Glomerular visceral epithelial cell (primary cell): Measurements from ENCODE around the gene IFITM1.
"Not testable (repeated sequence)": the region's sequence is repeated elsewhere in the genome, so short reads cannot be mapped to it uniquely, and the experiment has no call there.

ENCODE experiments used
- DNase-seq: peaks from one replicate; pipeline ENCODE4 v3.0.0-alpha.2; 2016; ENCODE audit errors: extremely low spot score

Gene IFITM1

DNA sequence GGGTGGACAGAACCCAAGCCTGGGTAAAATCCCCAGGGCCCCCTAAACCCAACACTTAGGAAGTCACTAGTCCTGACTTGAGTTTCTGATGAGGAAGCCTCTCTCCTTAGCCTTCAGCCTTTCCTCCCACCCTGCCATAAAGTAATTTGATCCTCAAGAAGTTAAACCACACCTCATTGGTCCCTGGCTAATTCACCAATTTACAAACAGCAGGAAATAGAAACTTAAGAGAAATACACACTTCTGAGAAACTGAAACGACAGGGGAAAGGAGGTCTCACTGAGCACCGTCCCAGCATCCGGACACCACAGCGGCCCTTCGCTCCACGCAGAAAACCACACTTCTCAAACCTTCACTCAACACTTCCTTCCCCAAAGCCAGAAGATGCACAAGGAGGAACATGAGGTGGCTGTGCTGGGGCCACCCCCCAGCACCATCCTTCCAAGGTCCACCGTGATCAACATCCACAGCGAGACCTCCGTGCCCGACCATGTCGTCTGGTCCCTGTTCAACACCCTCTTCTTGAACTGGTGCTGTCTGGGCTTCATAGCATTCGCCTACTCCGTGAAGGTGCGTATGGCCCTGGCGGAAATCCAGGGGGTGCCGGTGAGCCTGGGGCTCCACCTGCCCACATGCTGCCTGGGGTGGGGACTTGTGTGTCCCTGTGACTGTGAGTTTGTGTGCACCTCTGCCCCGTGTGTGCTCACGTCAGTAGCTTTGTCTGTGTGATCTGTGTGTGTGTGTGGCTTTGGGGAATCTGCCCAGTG, at the start of gene IFITM1:
IFITM1 (plus strand) TSS at position 254 of the 767 bp plus-strand sequence; CDS start at position 385, 131 bp downstream.
- peak; percentile 30 for DNase-seq

DNA sequence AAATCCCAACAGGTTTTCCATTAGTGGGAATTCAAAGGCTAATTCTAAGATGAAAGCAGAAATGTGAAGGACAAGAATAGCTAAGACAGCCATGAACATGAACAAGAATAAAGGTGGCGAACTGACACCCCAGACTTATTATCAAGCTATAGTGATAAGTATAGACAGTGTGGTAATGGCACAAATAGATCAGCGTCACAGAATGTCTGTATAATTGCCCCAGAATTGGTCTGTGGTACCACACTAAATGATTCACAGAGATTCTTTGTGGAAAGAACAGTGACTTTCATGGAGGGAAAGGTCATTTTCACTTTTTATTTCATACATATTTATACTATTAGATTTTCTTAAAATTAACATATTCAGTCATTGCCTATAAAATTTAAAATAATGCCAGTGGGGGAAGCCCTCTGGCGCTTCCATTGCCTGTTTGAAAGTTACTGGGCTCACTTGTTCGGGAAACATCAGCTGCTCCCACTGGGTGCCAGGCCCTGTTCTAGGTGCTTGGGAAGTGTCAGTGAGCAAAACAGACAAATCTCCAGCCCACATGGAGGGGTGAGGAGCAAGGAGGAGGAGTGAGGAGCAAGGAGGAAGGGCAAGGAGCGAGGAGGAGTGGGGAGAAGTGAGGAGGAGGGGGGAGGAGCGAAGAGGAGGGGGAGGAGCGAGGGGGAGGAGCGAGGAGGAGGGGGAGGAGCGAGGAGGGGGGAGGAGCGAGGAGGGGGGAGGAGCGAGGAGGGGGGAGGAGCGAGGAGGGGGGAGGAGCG, 47.0 kb upstream of the IFITM1 start:
- DNase-seq: no peak

DNA sequence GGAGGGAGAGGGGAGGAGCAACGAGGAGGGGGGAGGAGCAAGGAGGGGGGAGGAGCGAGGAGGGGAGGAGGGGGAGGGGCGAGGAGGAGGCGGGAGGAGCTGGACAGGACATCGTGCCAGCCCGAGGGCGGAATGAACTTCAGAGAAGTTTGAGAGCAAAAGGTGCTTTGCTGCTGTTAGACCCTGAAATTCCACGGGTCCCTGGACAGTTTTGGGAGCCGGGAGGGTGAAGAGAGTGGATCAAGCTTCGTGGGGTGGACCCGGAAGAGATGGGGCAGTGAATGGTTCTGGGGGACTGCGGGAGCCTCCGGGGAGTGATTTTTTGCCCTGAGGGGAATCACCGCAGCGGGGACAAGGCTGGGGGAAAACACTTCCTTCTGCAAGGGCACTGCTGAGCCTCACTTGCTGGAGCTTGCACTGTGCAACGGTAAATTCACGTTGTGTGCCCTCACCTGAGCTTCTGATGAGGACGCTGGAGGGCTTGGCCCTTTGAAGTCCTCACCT, 46.3 kb upstream of the IFITM1 start:
- DNase-seq: no peak

DNA sequence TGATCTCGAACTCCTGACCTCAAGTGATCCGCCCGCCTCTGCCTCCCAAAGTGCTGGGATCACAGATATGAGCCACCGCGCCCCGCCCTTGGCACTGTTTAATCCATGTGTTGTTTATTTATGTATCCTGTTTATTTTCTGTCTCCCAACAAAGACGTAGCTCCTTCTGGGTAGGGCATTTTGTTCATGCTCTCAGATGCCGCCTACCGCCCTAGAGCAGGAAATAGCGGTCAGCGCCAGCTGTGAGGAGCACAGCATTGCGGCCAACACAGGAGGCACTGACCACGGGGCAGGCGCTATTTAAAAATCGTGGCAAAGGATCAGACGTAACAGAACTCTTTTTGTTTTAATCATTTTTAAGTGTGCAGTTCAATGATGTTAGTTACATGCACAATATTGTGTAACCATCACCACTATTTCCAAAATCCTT, 45.1 kb upstream of the IFITM1 start:
- not testable (repeated sequence) for DNase-seq

DNA sequence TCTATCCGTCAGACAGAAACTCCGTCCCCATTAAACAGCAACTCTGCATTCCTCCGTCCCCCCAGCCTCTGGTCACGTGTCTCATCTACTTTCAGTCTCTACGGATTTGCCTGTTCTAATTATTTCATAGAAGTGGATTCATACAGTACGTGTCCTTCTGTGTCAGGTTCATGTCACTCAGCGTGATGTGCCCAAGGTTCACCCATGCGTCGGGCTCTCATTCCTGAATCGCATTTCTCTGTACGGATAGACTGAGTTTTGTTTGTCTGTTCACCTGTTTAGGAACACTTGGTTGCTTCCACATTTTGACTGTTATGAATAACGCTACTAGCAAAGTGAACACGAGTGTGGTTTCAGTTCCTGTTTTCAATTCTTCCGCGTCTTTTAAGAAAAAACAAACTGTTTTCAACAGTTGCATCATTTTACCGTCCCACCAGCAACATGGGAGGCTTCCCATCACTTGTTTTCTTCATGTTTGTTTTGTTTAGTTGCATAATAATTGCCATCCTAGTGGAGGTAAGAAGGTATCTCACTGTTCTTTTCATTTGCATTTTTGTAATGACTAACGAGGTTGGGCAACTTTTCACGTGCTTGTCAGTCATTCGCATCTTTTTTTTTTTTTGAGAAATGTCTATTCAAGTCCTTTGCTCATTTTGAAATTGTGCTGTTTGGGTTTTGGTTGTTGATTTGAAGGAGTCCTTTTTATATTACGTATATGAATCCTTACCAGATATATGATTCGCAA, 44.5 kb upstream of the IFITM1 start:
- no peak for DNase-seq

DNA sequence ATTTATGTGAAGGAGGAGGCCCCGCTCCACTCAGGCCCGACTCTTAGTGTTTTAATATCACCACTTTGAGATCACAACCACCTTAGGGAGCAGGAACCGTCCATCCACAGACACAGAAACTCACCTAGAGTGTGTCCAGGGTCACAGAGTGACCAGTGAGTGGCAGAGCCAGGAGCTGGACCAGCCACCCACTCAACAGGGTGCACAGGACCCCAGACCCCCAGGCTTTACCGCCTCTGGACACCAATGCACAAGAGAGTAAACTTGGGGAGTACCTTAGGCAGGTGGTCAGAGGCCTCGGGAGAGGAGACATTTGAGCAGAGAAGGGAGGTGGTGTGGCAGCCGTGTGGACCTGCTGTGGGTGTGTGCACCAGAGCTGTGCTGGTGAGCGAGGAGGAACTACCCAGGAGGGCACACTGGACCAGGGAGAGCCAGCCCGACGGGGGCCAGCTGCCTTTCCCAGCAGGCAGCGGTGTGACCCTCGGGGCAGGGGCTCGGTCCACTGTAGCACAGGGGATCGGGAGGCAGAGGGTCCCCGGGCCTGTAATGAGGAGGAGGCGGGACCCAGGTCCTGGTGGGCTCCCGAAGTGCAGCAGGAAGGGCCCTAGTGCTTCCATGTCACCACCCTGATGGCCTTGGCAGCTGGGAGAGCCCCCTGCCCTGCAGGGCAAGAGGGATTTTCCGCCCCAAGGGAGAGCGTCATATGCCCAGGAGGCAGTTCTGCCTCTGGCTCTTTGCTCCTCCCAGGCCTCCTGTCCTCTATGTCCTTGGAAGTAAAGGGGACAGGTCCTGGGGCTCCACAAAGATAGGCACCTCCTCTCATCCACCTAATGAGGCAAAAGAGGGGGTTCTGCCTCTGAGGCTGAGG, 43.2 kb upstream of the IFITM1 start:
- DNase-seq: no peak

DNA sequence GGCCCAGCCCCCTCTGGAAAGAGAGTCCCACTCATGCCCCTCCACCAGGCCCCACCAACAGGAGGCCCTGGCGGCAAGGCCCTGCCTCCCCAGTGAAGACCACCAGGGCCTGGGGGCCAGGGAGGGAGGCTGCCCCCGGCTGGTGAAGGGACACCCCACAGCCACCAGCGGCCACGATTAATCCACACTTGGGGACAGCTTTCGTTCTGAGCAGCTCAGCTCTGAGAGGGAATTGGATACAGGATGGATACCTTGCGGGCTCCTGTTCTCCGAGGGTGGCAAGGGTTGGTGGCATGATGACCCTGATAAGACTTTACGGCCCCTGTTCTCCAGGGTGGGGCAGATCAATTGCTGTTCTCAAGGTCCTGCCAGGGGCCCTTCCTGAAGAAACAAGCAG, 42.5 kb upstream of the IFITM1 start:
- DNase-seq: no peak

DNA sequence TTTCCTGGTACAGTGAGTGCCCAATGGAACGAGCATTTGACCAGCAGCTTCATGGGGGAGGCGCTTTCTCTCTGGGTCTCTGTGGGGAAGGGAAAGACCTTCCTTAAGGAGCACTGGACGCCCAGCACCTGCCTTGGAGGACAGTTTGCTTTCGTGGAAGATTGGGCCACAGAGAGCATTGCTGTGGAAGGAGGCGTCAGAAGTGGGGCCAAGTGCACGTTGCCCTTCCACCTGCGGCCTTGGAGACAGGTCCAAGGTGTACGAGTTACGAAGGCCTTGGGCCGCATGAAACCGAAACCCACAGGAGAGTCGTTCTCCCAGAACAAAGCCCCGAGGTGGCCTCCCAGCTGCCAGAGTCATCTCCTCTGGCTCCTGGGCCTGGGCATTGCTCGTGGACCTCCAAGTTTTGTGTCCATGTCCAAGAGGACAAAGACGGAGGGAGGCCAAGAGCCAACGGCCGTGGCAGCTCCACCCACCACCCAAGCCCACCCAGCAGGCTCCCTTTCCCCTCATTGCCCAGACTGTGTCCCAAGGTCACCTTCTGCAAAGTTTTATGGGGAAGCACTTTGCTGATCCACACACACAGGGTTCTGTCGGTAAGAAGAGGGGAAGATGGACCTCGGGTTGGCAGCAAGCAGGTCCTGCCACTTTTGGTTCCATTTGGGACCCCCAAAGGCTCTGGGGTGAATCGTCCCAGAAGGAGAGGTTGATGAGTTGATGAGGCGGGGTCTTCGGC, 41.5 kb upstream of the IFITM1 start:
- DNase-seq: no peak

DNA sequence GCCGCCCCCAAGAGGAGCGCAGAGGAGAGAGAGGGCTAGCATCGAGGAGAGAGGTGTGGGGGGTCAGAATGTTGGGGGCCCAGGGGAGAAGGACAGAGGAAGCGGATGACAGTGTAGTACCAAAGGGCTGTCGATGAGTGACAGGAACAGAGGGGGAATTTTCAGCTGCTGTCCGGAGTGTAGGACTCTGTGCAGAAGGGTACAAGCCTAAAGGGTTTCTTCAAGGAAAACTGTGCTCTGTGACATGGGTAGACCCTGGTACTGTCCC, 41.0 kb upstream of the IFITM1 start:
- DNase-seq: no peak

DNA sequence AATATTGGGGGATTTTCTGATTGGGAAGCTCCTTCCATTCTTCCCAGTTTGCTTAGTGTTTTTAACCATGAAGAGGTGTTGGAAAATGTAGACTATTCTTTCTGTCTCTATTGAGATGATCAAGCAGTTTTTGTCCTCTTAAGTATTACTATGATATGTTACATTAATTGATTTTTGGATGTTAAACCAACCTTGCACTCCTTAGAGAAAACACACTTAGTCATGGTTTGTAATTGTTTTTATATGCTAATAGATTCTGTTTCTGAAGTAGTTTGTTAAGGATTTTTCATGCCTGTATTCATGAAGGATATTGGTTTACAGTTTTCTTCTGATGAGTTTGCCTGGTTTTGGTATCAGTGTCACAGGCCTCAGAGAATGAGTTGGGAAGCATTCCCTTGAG, 37.6 kb upstream of the IFITM1 start:
- DNase-seq: no peak

DNA sequence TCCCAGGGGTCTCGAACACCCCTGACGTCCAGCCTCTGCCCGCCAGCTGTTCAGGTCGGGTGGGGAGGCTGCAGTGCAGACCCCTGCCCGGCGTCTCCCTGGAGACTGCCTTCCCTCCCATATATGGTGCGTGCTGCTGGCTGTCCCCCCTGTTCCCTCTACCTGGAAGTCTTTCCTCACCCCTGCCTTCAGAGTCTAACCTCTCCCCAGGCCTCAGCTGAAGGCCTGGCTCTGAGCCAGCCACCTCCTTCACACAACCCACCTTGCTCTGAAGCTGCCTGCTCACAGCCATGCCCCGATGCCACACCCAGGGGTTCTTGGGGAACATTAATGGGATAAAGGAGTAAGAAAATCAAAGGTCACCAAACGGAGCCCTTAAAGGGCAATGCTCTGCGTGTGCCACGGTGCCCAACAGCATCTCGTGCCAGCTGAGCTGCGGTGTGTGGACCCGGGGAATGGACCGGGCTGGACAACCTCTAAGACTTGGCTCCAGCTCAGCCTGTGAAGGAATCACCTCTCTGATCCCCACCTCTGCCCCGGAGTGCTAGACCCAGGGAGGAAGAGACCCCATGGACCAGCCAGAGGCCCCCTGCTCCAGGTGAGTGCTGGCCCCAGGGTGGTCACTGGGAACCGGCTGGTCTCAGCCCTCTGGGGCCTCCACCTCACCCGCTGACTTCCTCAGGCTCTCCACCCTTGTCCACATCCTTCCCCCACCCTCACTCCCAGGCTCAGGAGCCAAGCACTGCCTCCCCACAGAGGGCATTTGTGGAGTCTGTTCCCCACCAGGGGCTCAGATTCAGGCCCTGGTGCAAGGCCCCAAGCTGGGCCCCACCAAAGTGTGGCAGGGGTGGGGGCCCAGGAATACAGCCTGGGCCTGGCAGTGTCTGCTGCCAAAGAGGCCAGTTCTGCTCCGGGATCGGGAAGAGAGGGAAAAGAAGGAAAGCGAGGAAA, 35.6 kb upstream of the IFITM1 start, which contains the start of gene NLRP6:
NLRP6 (plus strand) TSS at position 407 of the 951 bp plus-strand sequence; CDS start at position 570, 163 bp downstream.
- DNase-seq: no peak

DNA sequence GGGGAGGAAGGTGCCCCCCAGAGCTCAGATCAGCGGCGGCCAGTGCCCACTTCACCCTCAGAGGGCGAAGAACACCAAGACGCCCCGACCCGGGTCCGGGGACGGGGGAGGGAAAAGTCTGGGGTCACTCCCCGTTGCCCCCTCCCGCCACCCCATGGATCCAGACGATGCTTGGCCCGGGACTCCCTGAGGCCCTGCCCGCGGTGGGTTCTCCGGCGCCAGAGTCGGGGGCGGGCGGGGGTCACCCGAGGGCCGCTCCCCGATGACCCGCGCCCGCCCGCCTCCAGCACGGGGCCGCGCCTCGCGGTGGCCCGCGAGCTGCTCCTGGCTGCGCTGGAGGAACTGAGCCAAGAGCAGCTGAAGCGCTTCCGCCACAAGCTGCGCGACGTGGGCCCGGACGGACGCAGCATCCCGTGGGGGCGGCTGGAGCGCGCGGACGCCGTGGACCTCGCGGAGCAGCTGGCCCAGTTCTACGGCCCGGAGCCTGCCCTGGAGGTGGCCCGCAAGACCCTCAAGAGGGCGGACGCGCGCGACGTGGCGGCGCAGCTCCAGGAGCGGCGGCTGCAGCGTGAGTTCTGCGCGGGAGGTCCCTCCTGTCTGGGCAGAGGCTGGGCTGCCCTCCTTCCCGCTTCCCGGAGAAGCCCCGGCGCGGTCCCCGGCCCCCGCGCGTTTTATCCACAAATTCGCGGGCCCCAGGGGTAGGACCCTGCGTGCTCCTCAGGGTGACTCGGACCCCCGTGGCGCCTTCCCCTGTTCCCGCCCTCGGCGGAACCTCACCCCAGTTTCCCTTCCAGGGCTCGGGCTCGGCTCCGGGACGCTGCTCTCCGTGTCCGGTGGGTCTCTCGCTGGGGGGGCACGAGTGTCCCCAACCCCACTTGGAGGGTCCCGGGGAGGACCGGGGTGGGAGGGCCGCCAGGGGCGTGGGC, 34.5 kb upstream of the IFITM1 start:
- no peak for DNase-seq

DNA sequence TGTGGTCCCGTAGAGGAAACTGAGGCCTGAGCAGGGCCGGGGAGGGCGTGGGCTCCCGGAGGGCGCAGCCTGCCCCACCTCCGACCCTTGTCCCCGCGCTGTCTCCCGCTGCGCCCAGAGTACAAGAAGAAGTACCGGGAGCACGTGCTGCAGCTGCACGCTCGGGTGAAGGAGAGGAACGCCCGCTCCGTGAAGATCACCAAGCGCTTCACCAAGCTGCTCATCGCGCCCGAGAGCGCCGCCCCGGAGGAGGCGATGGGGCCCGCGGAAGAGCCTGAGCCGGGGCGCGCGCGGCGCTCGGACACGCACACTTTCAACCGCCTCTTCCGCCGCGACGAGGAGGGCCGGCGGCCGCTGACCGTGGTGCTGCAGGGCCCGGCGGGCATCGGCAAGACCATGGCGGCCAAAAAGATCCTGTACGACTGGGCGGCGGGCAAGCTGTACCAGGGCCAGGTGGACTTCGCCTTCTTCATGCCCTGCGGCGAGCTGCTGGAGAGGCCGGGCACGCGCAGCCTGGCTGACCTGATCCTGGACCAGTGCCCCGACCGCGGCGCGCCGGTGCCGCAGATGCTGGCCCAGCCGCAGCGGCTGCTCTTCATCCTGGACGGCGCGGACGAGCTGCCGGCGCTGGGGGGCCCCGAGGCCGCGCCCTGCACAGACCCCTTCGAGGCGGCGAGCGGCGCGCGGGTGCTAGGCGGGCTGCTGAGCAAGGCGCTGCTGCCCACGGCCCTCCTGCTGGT, 33.7 kb upstream of the IFITM1 start:
- DNase-seq: peak; percentile 24

DNA sequence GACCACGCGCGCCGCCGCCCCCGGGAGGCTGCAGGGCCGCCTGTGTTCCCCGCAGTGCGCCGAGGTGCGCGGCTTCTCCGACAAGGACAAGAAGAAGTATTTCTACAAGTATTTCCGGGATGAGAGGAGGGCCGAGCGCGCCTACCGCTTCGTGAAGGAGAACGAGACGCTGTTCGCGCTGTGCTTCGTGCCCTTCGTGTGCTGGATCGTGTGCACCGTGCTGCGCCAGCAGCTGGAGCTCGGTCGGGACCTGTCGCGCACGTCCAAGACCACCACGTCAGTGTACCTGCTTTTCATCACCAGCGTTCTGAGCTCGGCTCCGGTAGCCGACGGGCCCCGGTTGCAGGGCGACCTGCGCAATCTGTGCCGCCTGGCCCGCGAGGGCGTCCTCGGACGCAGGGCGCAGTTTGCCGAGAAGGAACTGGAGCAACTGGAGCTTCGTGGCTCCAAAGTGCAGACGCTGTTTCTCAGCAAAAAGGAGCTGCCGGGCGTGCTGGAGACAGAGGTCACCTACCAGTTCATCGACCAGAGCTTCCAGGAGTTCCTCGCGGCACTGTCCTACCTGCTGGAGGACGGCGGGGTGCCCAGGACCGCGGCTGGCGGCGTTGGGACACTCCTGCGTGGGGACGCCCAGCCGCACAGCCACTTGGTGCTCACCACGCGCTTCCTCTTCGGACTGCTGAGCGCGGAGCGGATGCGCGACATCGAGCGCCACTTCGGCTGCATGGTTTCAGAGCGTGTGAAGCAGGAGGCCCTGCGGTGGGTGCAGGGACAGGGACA, 32.9 kb upstream of the IFITM1 start:
- DNase-seq: no peak

DNA sequence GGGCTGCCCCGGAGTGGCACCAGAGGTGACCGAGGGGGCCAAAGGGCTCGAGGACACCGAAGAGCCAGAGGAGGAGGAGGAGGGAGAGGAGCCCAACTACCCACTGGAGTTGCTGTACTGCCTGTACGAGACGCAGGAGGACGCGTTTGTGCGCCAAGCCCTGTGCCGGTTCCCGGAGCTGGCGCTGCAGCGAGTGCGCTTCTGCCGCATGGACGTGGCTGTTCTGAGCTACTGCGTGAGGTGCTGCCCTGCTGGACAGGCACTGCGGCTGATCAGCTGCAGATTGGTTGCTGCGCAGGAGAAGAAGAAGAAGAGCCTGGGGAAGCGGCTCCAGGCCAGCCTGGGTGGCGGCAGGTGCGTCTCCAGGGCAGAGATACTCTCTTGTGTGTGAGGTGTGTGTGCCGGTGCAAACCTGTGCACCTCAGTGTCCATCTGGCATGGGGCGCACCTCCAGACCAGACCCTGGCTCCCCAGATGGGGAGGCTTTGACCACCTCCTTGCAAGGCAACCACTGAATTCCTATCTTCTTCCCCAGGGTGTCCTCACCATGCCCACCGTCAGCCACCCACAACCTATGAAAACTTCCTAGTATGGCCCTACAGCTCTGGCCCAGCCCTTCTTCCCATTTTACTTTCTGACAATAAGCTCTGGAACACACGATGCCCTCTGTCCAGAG, 32.2 kb upstream of the IFITM1 start:
- no peak for DNase-seq

DNA sequence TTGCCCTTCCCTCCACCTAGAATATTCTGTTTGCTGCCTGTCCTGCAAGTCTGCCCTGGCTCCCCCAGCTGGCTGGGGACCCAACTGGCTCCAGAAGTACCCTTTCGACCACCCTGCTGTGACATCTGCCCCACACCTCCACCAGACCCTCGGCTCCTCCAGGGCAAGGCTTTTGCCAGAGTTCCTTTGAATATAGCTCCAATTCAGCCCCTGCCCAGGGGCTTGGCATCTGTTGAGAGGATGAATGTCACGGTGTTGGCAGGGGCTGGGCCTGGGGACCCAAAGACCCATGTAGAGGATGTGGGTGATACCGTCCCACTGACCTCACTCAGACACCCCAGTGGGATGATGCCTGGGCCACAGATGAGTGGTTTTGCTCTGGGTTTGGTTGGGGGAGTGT, 31.7 kb upstream of the IFITM1 start:
- no peak for DNase-seq
